SJSA1 (cell line): ENCODE data around the gene TMEM131L. TPM values are rescaled to one million over a fixed set of nuclear protein-coding genes. Genes with fewer than 3 reads are reported as not detected.

Experiments used
- DNase-seq, 2 experiments: peaks; one replicate each; pipeline ENCODE4 v3.0.0-alpha.2; 2015 to 2020; ENCODE audit warnings: low spot score in 2 of 2, low read depth in 1 of 2
- H3K27ac ChIP-seq: fragments of 250-450 bp; sonication (Bioruptor Pico); 2 replicates; pipeline ENCODE4 v1.5.1; 2020; ENCODE audit warnings: mild to moderate bottlenecking, moderate library complexity
- H3K27me3 ChIP-seq: fragments of 250-450 bp; sonication (Bioruptor Pico); replicated peaks from 2 replicates; pipeline ENCODE4 v1.5.1; 2020; ENCODE audit warnings: mild to moderate bottlenecking, moderate library complexity
- H3K36me3 ChIP-seq: fragments of 250-450 bp; sonication (Bioruptor Pico); 2 replicates; pipeline ENCODE4 v1.5.1; 2020; ENCODE audit warnings: mild to moderate bottlenecking
- H3K4me1 ChIP-seq: fragments of 250-450 bp; sonication (Bioruptor Pico); replicated peaks from 2 replicates; pipeline ENCODE4 v1.6.1; 2021; ENCODE audit warnings: mild to moderate bottlenecking
- H3K4me3 ChIP-seq: fragments of 250-450 bp; sonication (Bioruptor Pico); 2 replicates; pipeline ENCODE4 v1.5.1; 2020; ENCODE audit warnings: mild to moderate bottlenecking
- H3K9me3 ChIP-seq: fragments of 250-450 bp; sonication (Bioruptor Pico); replicated peaks from 2 replicates; pipeline ENCODE4 v1.5.1; 2020; ENCODE audit warnings: mild to moderate bottlenecking
- total RNA-seq: library from RNA; depleted of rRNA; stranded (reverse); fragments of >200 nt; shearing (Covaris generic); gene quantifications from 2 replicates; pipeline ENCODE4 v1.2.3, GENCODE V29; 2014

Gene TMEM131L
- total RNA-seq, 1 experiment from 2014 or later, result 12.7 TPM

GRCh38 chr4:153511104-153511503, 44.9 kb downstream of the TMEM131L start:
- Histone ChIP-seq H3K27me3 (no peaks in the 10 kb centered on the region), H3K9me3 (no peaks in the 10 kb centered on the region), H3K4me1 (peaks cover 43% of the 10 kb centered on the region), H3K4me3 (no peak overlapping the region), H3K27ac (no peak overlapping the region), H3K36me3 (no peaks in the 10 kb centered on the region)
- DNase-seq, result no peak

GRCh38 chr4:153512162-153512852, 46.1 kb downstream of the TMEM131L start:
- H3K36me3 ChIP-seq, result no peaks in the 10 kb centered on the region
- H3K4me3 ChIP-seq, result no peak overlapping the region
- DNase-seq, result no peak
- H3K4me1 ChIP-seq, result peaks cover 33% of the 10 kb centered on the region
- H3K27ac ChIP-seq, result peak overlapping the region; percentile 92; the same call in 1 of the 2 replicates
- no peaks in the 10 kb centered on the region for H3K9me3 ChIP-seq
- no peaks in the 10 kb centered on the region for H3K27me3 ChIP-seq

GRCh38 chr4:153512952-153513500, 46.9 kb downstream of the TMEM131L start:
- no peaks in the 10 kb centered on the region for H3K36me3 ChIP-seq
- peak in 1 of 2 experiments; percentile 14 for DNase-seq

GRCh38 chr4:153513596-153513995, 47.4 kb downstream of the TMEM131L start:
- Histone ChIP-seq H3K27me3 (no peaks in the 10 kb centered on the region), H3K4me1 (peaks cover 33% of the 10 kb centered on the region), H3K9me3 (no peaks in the 10 kb centered on the region), H3K4me3 (no peak overlapping the region), H3K27ac (peak overlapping the region; percentile 92), H3K36me3 (no peaks in the 10 kb centered on the region)
- peak in 1 of 2 experiments; percentile 73 for DNase-seq

More at GRCh38 chr4:153512952-153513500, 46.9 kb downstream of the TMEM131L start:
- Histone ChIP-seq H3K9me3 (no peaks in the 10 kb centered on the region), H3K27ac (peak overlapping the region; percentile 92), H3K4me1 (peaks cover 33% of the 10 kb centered on the region), H3K4me3 (no peak overlapping the region), H3K27me3 (no peaks in the 10 kb centered on the region)

- H3K36me3 ChIP-seq, result no peaks in the 10 kb centered on the region
- H3K9me3 ChIP-seq, result no peaks in the 10 kb centered on the region
- no peaks in the 10 kb centered on the region for H3K27me3 ChIP-seq
- peak overlapping the region; percentile 92 for H3K27ac ChIP-seq
- DNase-seq, result peak; percentile 52 to 86
- no peak overlapping the region for H3K4me3 ChIP-seq
- H3K4me1 ChIP-seq, result peaks cover 37% of the 10 kb centered on the region
Observed at GRCh38 chr4:153514001-153514526, 47.9 kb downstream of the TMEM131L start.

- H3K4me3 ChIP-seq, result no peak overlapping the region
- peak overlapping the region; percentile 92 for H3K27ac ChIP-seq
Observed at GRCh38 chr4:153514688-153515426, 48.7 kb downstream of the TMEM131L start.

GRCh38 chr4:153517159-153517558, 51.0 kb downstream of the TMEM131L start:
- DNase-seq, result no peak
- Histone ChIP-seq H3K4me1 (peaks cover 38% of the 10 kb centered on the region), H3K9me3 (no peaks in the 10 kb centered on the region), H3K27ac (no peak overlapping the region), H3K27me3 (no peaks in the 10 kb centered on the region), H3K36me3 (no peaks in the 10 kb centered on the region), H3K4me3 (no peak overlapping the region)

More at GRCh38 chr4:153514688-153515426, 48.7 kb downstream of the TMEM131L start:
- no peak for DNase-seq
- peaks cover 42% of the 10 kb centered on the region for H3K4me1 ChIP-seq
- no peaks in the 10 kb centered on the region for H3K36me3 ChIP-seq
- no peaks in the 10 kb centered on the region for H3K27me3 ChIP-seq
- H3K9me3 ChIP-seq, result no peaks in the 10 kb centered on the region

GRCh38 chr4:153518001-153518400, 51.8 kb downstream of the TMEM131L start:
- H3K9me3 ChIP-seq, result no peaks in the 10 kb centered on the region
- no peak overlapping the region for H3K27ac ChIP-seq
- H3K4me3 ChIP-seq, result no peak overlapping the region
- H3K27me3 ChIP-seq, result no peaks in the 10 kb centered on the region
- peaks cover 30% of the 10 kb centered on the region for H3K4me1 ChIP-seq
- no peak for DNase-seq
- no peaks in the 10 kb centered on the region for H3K36me3 ChIP-seq

- DNase-seq, result peak in 1 of 2 experiments; percentile 19
- H3K4me3 ChIP-seq, result no peak overlapping the region
- no peaks in the 10 kb centered on the region for H3K9me3 ChIP-seq
Observed at GRCh38 chr4:153518637-153519389, 52.7 kb downstream of the TMEM131L start.

GRCh38 chr4:153519687-153520086, 53.5 kb downstream of the TMEM131L start:
- no peaks in the 10 kb centered on the region for H3K9me3 ChIP-seq
- H3K27me3 ChIP-seq, result no peaks in the 10 kb centered on the region
- no peaks in the 10 kb centered on the region for H3K36me3 ChIP-seq
- no peak overlapping the region for H3K4me3 ChIP-seq
- peaks cover 13% of the 10 kb centered on the region for H3K4me1 ChIP-seq
- no peak overlapping the region for H3K27ac ChIP-seq
- no peak for DNase-seq

More at GRCh38 chr4:153518637-153519389, 52.7 kb downstream of the TMEM131L start:
- peaks cover 22% of the 10 kb centered on the region for H3K4me1 ChIP-seq
- no peaks in the 10 kb centered on the region for H3K36me3 ChIP-seq
- H3K27ac ChIP-seq, result no peak overlapping the region
- H3K27me3 ChIP-seq, result no peaks in the 10 kb centered on the region

- H3K27me3 ChIP-seq, result no peaks in the 10 kb centered on the region
- H3K9me3 ChIP-seq, result no peaks in the 10 kb centered on the region
- H3K4me1 ChIP-seq, result peaks cover 9% of the 10 kb centered on the region
- no peak overlapping the region for H3K4me3 ChIP-seq
- no peak for DNase-seq
- no peak overlapping the region for H3K27ac ChIP-seq
- no peaks in the 10 kb centered on the region for H3K36me3 ChIP-seq
Observed at GRCh38 chr4:153520227-153520626, 54.1 kb downstream of the TMEM131L start.

- H3K9me3 ChIP-seq, result no peaks in the 10 kb centered on the region
- no peak for DNase-seq
- H3K27me3 ChIP-seq, result no peaks in the 10 kb centered on the region
Observed at GRCh38 chr4:153520801-153521329, 54.7 kb downstream of the TMEM131L start.

GRCh38 chr4:153521478-153521877, 55.3 kb downstream of the TMEM131L start:
- Histone ChIP-seq H3K27me3 (no peaks in the 10 kb centered on the region), H3K4me1 (peaks cover 9% of the 10 kb centered on the region), H3K36me3 (no peaks in the 10 kb centered on the region), H3K4me3 (no peak overlapping the region), H3K27ac (no peak overlapping the region), H3K9me3 (no peaks in the 10 kb centered on the region)
- no peak for DNase-seq

More at GRCh38 chr4:153520801-153521329, 54.7 kb downstream of the TMEM131L start:
- Histone ChIP-seq H3K36me3 (no peaks in the 10 kb centered on the region), H3K4me3 (no peak overlapping the region), H3K4me1 (peaks cover 9% of the 10 kb centered on the region), H3K27ac (no peak overlapping the region)
